Ovary (tissue), 3 donors: ENCODE results near the gene CEACAM16.

Source experiments
- EP300 ChIP-seq: sonication (generic); formaldehyde crosslinking; IDR thresholded peaks from one replicate; pipeline ENCODE4 v1.6.1; 2017; ENCODE audit warnings: antibody characterized with exemption
- POLR2A ChIP-seq: fragments of 450-650 bp; IDR thresholded peaks from one replicate; pipeline ENCODE4 v1.6.1; 2017; ENCODE audit warnings: antibody characterized with exemption, mild to moderate bottlenecking, moderate library complexity
- TF ChIP-seq, protein P1 (sequence below), 3 donors: fragments of 450-650 bp in 2 of 3; fragments of 200-600 bp in 1 of 3; IDR thresholded peaks; one replicate each; pipeline versions ENCODE4 v1.5.1 to v1.8.0; 2016 to 2022; ENCODE audit warnings: antibody characterized with exemption in 3 of 3, mild to moderate bottlenecking in 1 of 3
- donor health status: DM: no; HTN: no; CAD: no.

GRCh38 chr19:44732235-44733014, 33.5 kb downstream of the CEACAM16 start:
- TF ChIP-seq, protein P1, sequence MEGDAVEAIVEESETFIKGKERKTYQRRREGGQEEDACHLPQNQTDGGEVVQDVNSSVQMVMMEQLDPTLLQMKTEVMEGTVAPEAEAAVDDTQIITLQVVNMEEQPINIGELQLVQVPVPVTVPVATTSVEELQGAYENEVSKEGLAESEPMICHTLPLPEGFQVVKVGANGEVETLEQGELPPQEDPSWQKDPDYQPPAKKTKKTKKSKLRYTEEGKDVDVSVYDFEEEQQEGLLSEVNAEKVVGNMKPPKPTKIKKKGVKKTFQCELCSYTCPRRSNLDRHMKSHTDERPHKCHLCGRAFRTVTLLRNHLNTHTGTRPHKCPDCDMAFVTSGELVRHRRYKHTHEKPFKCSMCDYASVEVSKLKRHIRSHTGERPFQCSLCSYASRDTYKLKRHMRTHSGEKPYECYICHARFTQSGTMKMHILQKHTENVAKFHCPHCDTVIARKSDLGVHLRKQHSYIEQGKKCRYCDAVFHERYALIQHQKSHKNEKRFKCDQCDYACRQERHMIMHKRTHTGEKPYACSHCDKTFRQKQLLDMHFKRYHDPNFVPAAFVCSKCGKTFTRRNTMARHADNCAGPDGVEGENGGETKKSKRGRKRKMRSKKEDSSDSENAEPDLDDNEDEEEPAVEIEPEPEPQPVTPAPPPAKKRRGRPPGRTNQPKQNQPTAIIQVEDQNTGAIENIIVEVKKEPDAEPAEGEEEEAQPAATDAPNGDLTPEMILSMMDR (IDR thresholded peaks at IDR 0.05), result no peak
- TF ChIP-seq POLR2A (no peak), EP300 (no peak)
